ENCODE results near the gene PAX8. TPM values are rescaled to one million over a fixed set of nuclear protein-coding genes. Genes with fewer than 3 reads are reported as not detected.
"Not testable (repeated sequence)": the region's sequence is repeated elsewhere in the genome, so short reads cannot be mapped to it uniquely, and the experiment has no call there.

Gene PAX8
- total RNA-seq, 1 experiment from 2014 or later = 7.5 TPM

- POLR2A ChIA-PET = no interaction called here
- H3K36me3 Mint-ChIP-seq (ENCODE audit: insufficient read depth, unreplicated experiment) = no peaks in the 10 kb centered on the region
- H3K27ac Mint-ChIP-seq (ENCODE audit: unreplicated experiment) = no peak overlapping the region
- intact Hi-C loops (cut with micrococcal nuclease; ENCODE audit: unreplicated experiment) = no loop called here
- no peaks in the 10 kb centered on the region for H3K27me3 Mint-ChIP-seq (ENCODE audit: insufficient read depth, unreplicated experiment)
- Histone ChIP-seq H3K4me3 (ENCODE audit: low read depth, low read length) (no peak overlapping the region), H3K36me3 (ENCODE audit: control insufficient read depth, insufficient read depth, low read length) (no peaks in the 10 kb centered on the region), H3K4me1 (peaks cover 5% of the 10 kb centered on the region), H3K27me3 (replicated peaks; ENCODE audit: control insufficient read depth, insufficient read depth, low read length) (no peaks in the 10 kb centered on the region), H3K9me3 (no peaks in the 10 kb centered on the region)
- H3K9me3 Mint-ChIP-seq (ENCODE audit: unreplicated experiment) = no peaks in the 10 kb centered on the region
- CTCF ChIA-PET = no interaction called here
- peaks cover 13% of the 10 kb centered on the region for H3K4me1 Mint-ChIP-seq (ENCODE audit: low read depth, unreplicated experiment)
- no peak for DNase-seq
- TF ChIP-seq CTCF (IDR thresholded peaks at IDR 0.05; ENCODE audit: insufficient read depth in 1 of 2, low read depth in 1 of 2, low read length in 1 of 2, severe bottlenecking in 1 of 2, unreplicated experiment in 1 of 2) = no peak
- H3K4me3 Mint-ChIP-seq (ENCODE audit: unreplicated experiment) = no peak overlapping the region
- BruUV-seq (replicated peaks) = no TSS peak
These were observed 12.5 kb upstream of the PAX8 start for GRCh38 chr2:113291191-113291590.

- CTCF ChIA-PET; H3K27me3 Mint-ChIP-seq (ENCODE audit: insufficient read depth, unreplicated experiment): not testable (repeated sequence)
- H3K4me1 Mint-ChIP-seq (ENCODE audit: low read depth, unreplicated experiment) = peaks cover 13% of the 10 kb centered on the region
These were observed 10.0 kb upstream of the PAX8 start for GRCh38 chr2:113288674-113289149.

GRCh38 chr2:113288117-113288673 is 9.5 kb upstream of the PAX8 start:
- POLR2A ChIA-PET; CTCF ChIA-PET; intact Hi-C loops (cut with micrococcal nuclease; ENCODE audit: unreplicated experiment); H3K4me3 ChIP-seq (ENCODE audit: low read depth, low read length); H3K27me3 ChIP-seq (replicated peaks; ENCODE audit: control insufficient read depth, insufficient read depth, low read length); H3K9me3 ChIP-seq; H3K9me3 Mint-ChIP-seq (ENCODE audit: unreplicated experiment); H3K27me3 Mint-ChIP-seq (ENCODE audit: insufficient read depth, unreplicated experiment); DNase-seq; H3K4me3 Mint-ChIP-seq (ENCODE audit: unreplicated experiment); H3K36me3 ChIP-seq (ENCODE audit: control insufficient read depth, insufficient read depth, low read length); H3K36me3 Mint-ChIP-seq (ENCODE audit: insufficient read depth, unreplicated experiment): not testable (repeated sequence)
- TSS peak; percentile 53 for BruUV-seq (replicated peaks)
- Mint-ChIP-seq H3K4me1 (ENCODE audit: low read depth, unreplicated experiment) (peaks cover 16% of the 10 kb centered on the region), H3K27ac (ENCODE audit: unreplicated experiment) (peak overlapping the region; percentile 69)
- H3K4me1 ChIP-seq = peaks cover 14% of the 10 kb centered on the region

More at GRCh38 chr2:113288674-113289149, 10.0 kb upstream of the PAX8 start:
- BruUV-seq (replicated peaks); H3K9me3 Mint-ChIP-seq (ENCODE audit: unreplicated experiment); intact Hi-C loops (cut with micrococcal nuclease; ENCODE audit: unreplicated experiment); H3K4me3 ChIP-seq (ENCODE audit: low read depth, low read length); H3K36me3 Mint-ChIP-seq (ENCODE audit: insufficient read depth, unreplicated experiment); POLR2A ChIA-PET; H3K27me3 ChIP-seq (replicated peaks; ENCODE audit: control insufficient read depth, insufficient read depth, low read length); H3K4me1 ChIP-seq; H3K9me3 ChIP-seq; H3K36me3 ChIP-seq (ENCODE audit: control insufficient read depth, insufficient read depth, low read length); H3K4me3 Mint-ChIP-seq (ENCODE audit: unreplicated experiment): not testable (repeated sequence)
- peak; percentile 51 to 85 for DNase-seq
- H3K27ac Mint-ChIP-seq (ENCODE audit: unreplicated experiment) = peak overlapping the region; percentile 69

GRCh38 chr2:113285816-113286215 is 7.1 kb upstream of the PAX8 start:
- no peaks in the 10 kb centered on the region for H3K36me3 ChIP-seq (ENCODE audit: control insufficient read depth, insufficient read depth, low read length)
- intact Hi-C loops (cut with micrococcal nuclease; ENCODE audit: unreplicated experiment) = no loop called here
- Mint-ChIP-seq H3K9me3 (ENCODE audit: unreplicated experiment) (no peaks in the 10 kb centered on the region), H3K27me3 (ENCODE audit: insufficient read depth, unreplicated experiment) (no peaks in the 10 kb centered on the region), H3K4me3 (ENCODE audit: unreplicated experiment) (no peak overlapping the region), H3K36me3 (ENCODE audit: insufficient read depth, unreplicated experiment) (no peaks in the 10 kb centered on the region), H3K4me1 (ENCODE audit: low read depth, unreplicated experiment) (peaks cover 30% of the 10 kb centered on the region), H3K27ac (ENCODE audit: unreplicated experiment) (no peak overlapping the region)
- no peak for TF ChIP-seq CTCF (IDR thresholded peaks at IDR 0.05; ENCODE audit: insufficient read depth in 1 of 2, low read depth in 1 of 2, low read length in 1 of 2, severe bottlenecking in 1 of 2, unreplicated experiment in 1 of 2)
- POLR2A ChIA-PET = no interaction called here
- H3K4me3 ChIP-seq (ENCODE audit: low read depth, low read length) = no peak overlapping the region
- H3K9me3 ChIP-seq = no peaks in the 10 kb centered on the region
- H3K27me3 ChIP-seq (replicated peaks; ENCODE audit: control insufficient read depth, insufficient read depth, low read length) = no peaks in the 10 kb centered on the region
- peaks cover 30% of the 10 kb centered on the region for H3K4me1 ChIP-seq
- BruUV-seq (replicated peaks) = no TSS peak
- DNase-seq = no peak
- CTCF ChIA-PET = no interaction called here

GRCh38 chr2:113284999-113285398 is 6.3 kb upstream of the PAX8 start:
- H3K4me3 ChIP-seq (ENCODE audit: low read depth, low read length); H3K9me3 Mint-ChIP-seq (ENCODE audit: unreplicated experiment); CTCF ChIA-PET; BruUV-seq (replicated peaks); H3K36me3 Mint-ChIP-seq (ENCODE audit: insufficient read depth, unreplicated experiment); H3K36me3 ChIP-seq (ENCODE audit: control insufficient read depth, insufficient read depth, low read length); H3K4me3 Mint-ChIP-seq (ENCODE audit: unreplicated experiment); intact Hi-C loops (cut with micrococcal nuclease; ENCODE audit: unreplicated experiment); DNase-seq; H3K27me3 ChIP-seq (replicated peaks; ENCODE audit: control insufficient read depth, insufficient read depth, low read length); H3K27me3 Mint-ChIP-seq (ENCODE audit: insufficient read depth, unreplicated experiment); H3K27ac Mint-ChIP-seq (ENCODE audit: unreplicated experiment); POLR2A ChIA-PET; H3K9me3 ChIP-seq: not testable (repeated sequence)
- peaks cover 30% of the 10 kb centered on the region for H3K4me1 ChIP-seq
- H3K4me1 Mint-ChIP-seq (ENCODE audit: low read depth, unreplicated experiment) = peaks cover 30% of the 10 kb centered on the region

Data from Caco-2 (cell line).